Stimulated activated naive CD8-positive, alpha-beta T cell treated with anti-CD3 and anti-CD28 coated beads, Interleukin-15, amount 100 ng/mL, for 72 hours (primary cell): ENCODE data around the gene CD68.
"Not testable (repeated sequence)": the region's sequence is repeated elsewhere in the genome, so short reads cannot be mapped to it uniquely, and the experiment has no call there.

ENCODE experiments used
- ATAC-seq: fragments of 150-1000 bp; cut with Tn5 transposase; 2 replicates; pipeline ENCODE4 v1.10.0; 2021; ENCODE audit warnings: mild to moderate bottlenecking, moderate library complexity
- DNase-seq, 2 donors: peaks; one replicate each; pipeline ENCODE4 v3.0.0; 2021 to 2022
- H3K27ac Mint-ChIP-seq, 2 donors: one replicate each; pipeline ENCODE4 v1.8.0; 2022; ENCODE audit warnings: mild to moderate bottlenecking in 2 of 2, mixed read lengths in 2 of 2, moderate library complexity in 2 of 2
- H3K27me3 Mint-ChIP-seq: one replicate; pipeline ENCODE4 v1.8.0; 2022; ENCODE audit warnings: mixed read lengths
- H3K4me1 Mint-ChIP-seq: one replicate; pipeline ENCODE4 v1.8.0; 2022; ENCODE audit warnings: mild to moderate bottlenecking, mixed read lengths
- H3K4me3 Mint-ChIP-seq, 2 donors: one replicate each; pipeline ENCODE4 v1.8.0; 2022; ENCODE audit warnings: mild to moderate bottlenecking in 2 of 2, mixed read lengths in 2 of 2, moderate library complexity in 1 of 2
- H3K9me3 Mint-ChIP-seq, 2 donors: one replicate each; pipeline ENCODE4 v1.8.0; 2022; ENCODE audit warnings: mixed read lengths in 2 of 2

CD68 gene

GRCh38 chr17:7613769-7614424 lies 34.5 kb downstream of the CD68 start:
- DNase-seq, result peak in 1 of 2 donors; percentile 13
- no peak for ATAC-seq
- no peaks in the 10 kb centered on the region for H3K27me3 Mint-ChIP-seq
- H3K4me1 Mint-ChIP-seq, result peaks cover 38% of the 10 kb centered on the region
- no peaks in the 10 kb centered on the region for H3K9me3 Mint-ChIP-seq
- peak overlapping the region; percentile 81 to 97 for H3K27ac Mint-ChIP-seq
- peak overlapping the region; percentile 84 to 88 for H3K4me3 Mint-ChIP-seq

GRCh38 chr17:7614425-7615264 lies 35.2 kb downstream of the CD68 start, which contains the start of gene FXR2:
Gene FXR2 (minus strand): TSS chr17:7614897. CDS start chr17:7614532, 365 bp downstream.
- H3K4me3 Mint-ChIP-seq, result peak within 1 kb of the TSS; percentile 84 to 88
- peak; percentile 94 for ATAC-seq
- H3K4me1 Mint-ChIP-seq, result peaks cover 38% of the 10 kb centered on the region
- peak within 1 kb of the TSS; percentile 81 to 97 for H3K27ac Mint-ChIP-seq
- DNase-seq, result peak; percentile 98 to 99
- no peaks in the 10 kb centered on the region for H3K9me3 Mint-ChIP-seq
- no peaks in the 10 kb centered on the region for H3K27me3 Mint-ChIP-seq

GRCh38 chr17:7615265-7615747 lies 35.9 kb downstream of the CD68 start:
- peaks cover 36% of the 10 kb centered on the region for H3K4me1 Mint-ChIP-seq
- no peaks in the 10 kb centered on the region for H3K9me3 Mint-ChIP-seq
- DNase-seq (no peak), ATAC-seq (no peak)
- peak overlapping the region; percentile 72 to 84 for H3K4me3 Mint-ChIP-seq
- no peaks in the 10 kb centered on the region for H3K27me3 Mint-ChIP-seq
- H3K27ac Mint-ChIP-seq, result peak overlapping the region; percentile 52 to 94

GRCh38 chr17:7618608-7619007 lies 39.2 kb downstream of the CD68 start:
- no peak overlapping the region for H3K4me3 Mint-ChIP-seq

GRCh38 chr17:7620835-7621234 lies 41.4 kb downstream of the CD68 start:
- Mint-ChIP-seq H3K9me3 (no peaks in the 10 kb centered on the region), H3K4me3 (no peak overlapping the region), H3K27me3 (no peaks in the 10 kb centered on the region), H3K27ac (no peak overlapping the region), H3K4me1 (no peaks in the 10 kb centered on the region)
- ATAC-seq, result no peak
- DNase-seq, result no peak

More at GRCh38 chr17:7618608-7619007, 39.2 kb downstream of the CD68 start:
- Mint-ChIP-seq H3K27me3 (no peaks in the 10 kb centered on the region), H3K9me3 (no peaks in the 10 kb centered on the region), H3K27ac (no peak overlapping the region), H3K4me1 (peaks cover 3% of the 10 kb centered on the region)
- no peak for ATAC-seq
- no peak for DNase-seq

GRCh38 chr17:7623661-7624060 lies 44.2 kb downstream of the CD68 start:
- no peaks in the 10 kb centered on the region for H3K9me3 Mint-ChIP-seq
- no peaks in the 10 kb centered on the region for H3K27me3 Mint-ChIP-seq
- ATAC-seq (no peak), DNase-seq (no peak)
- no peak overlapping the region for H3K27ac Mint-ChIP-seq
- H3K4me1 Mint-ChIP-seq, result peaks cover 16% of the 10 kb centered on the region
- H3K4me3 Mint-ChIP-seq, result no peak overlapping the region

GRCh38 chr17:7625749-7626148 lies 46.3 kb downstream of the CD68 start:
- DNase-seq, H3K4me3 Mint-ChIP-seq, H3K27me3 Mint-ChIP-seq, ATAC-seq, H3K9me3 Mint-ChIP-seq, H3K27ac Mint-ChIP-seq: not testable (repeated sequence)
- peaks cover 16% of the 10 kb centered on the region for H3K4me1 Mint-ChIP-seq

GRCh38 chr17:7626307-7626706 lies 46.9 kb downstream of the CD68 start:
- no peaks in the 10 kb centered on the region for H3K27me3 Mint-ChIP-seq
- H3K27ac Mint-ChIP-seq, result no peak overlapping the region
- no peaks in the 10 kb centered on the region for H3K9me3 Mint-ChIP-seq
- DNase-seq, result no peak
- peak overlapping the region; percentile 98 to 99 for H3K4me3 Mint-ChIP-seq
- peaks cover 16% of the 10 kb centered on the region for H3K4me1 Mint-ChIP-seq
- ATAC-seq, result no peak

GRCh38 chr17:7626956-7627249 lies 47.5 kb downstream of the CD68 start:
- peak overlapping the region; percentile 98 to 99 for H3K4me3 Mint-ChIP-seq
- no peaks in the 10 kb centered on the region for H3K27me3 Mint-ChIP-seq
- DNase-seq (no peak), ATAC-seq (no peak)
- peaks cover 16% of the 10 kb centered on the region for H3K4me1 Mint-ChIP-seq
- no peaks in the 10 kb centered on the region for H3K9me3 Mint-ChIP-seq
- peak overlapping the region in 1 of 2 donors; percentile 95 for H3K27ac Mint-ChIP-seq

GRCh38 chr17:7627250-7628121 lies 48.0 kb downstream of the CD68 start, which contains the start of gene SAT2:
Gene SAT2 (minus strand): TSS chr17:7627821. CDS start chr17:7627635, 186 bp downstream.
- Mint-ChIP-seq H3K27me3 (no peaks in the 10 kb centered on the region), H3K4me3 (peak within 1 kb of the TSS; percentile 98 to 99), H3K27ac (peak within 1 kb of the TSS; percentile 95 to 98), H3K9me3 (no peaks in the 10 kb centered on the region), H3K4me1 (peaks cover 16% of the 10 kb centered on the region)
- peak; percentile 76 to 84 for DNase-seq
- ATAC-seq, result peak; percentile 95

- H3K27ac Mint-ChIP-seq, result no peak within 1 kb of the TSS
- ATAC-seq (no peak), DNase-seq (no peak)
- no peaks in the 10 kb centered on the region for H3K9me3 Mint-ChIP-seq
- no peak within 1 kb of the TSS for H3K4me3 Mint-ChIP-seq
- peaks cover 16% of the 10 kb centered on the region for H3K4me1 Mint-ChIP-seq
- no peaks in the 10 kb centered on the region for H3K27me3 Mint-ChIP-seq
These were observed 50.6 kb downstream of the CD68 start, which contains the start of gene SHBG for GRCh38 chr17:7629939-7630571. Gene SHBG (plus strand): TSS chr17:7630135. CDS start chr17:7630173, 38 bp downstream.
